Thoracic aorta (tissue), 2 donors: ENCODE measurements around the gene USP10. TPM values are rescaled to one million over a fixed set of nuclear protein-coding genes. Genes with fewer than 3 reads are reported as not detected.

ENCODE experiments used
- ATAC-seq: fragments of 150-250 bp; one replicate; pipeline ENCODE4 v1.8.0; 2017; ENCODE audit warnings: low read depth; ENCODE audit not compliant: insufficient number of reproducible peaks, low FRiP score
- DNase-seq: peaks from one replicate; pipeline ENCODE4 v3.0.0-alpha.2; 2020; ENCODE audit warnings: low spot score
- H3K27ac ChIP-seq, 2 donors: fragments of 200-600 bp; sonication (generic); 1 replicate in 1 of 2; 2 replicates in 1 of 2; pipeline ENCODE4 v1.5.1; 2016; ENCODE audit warnings: mild to moderate bottlenecking in 2 of 2, moderate library complexity in 2 of 2
- H3K27me3 ChIP-seq: fragments of 200-600 bp; sonication (generic); replicated peaks from 2 replicates; pipeline ENCODE4 v1.6.0; 2016; ENCODE audit warnings: mild to moderate bottlenecking; ENCODE audit not compliant: insufficient read depth
- H3K36me3 ChIP-seq: fragments of 200-600 bp; sonication (generic); one replicate; pipeline ENCODE4 v1.5.1; 2016
- H3K4me1 ChIP-seq, 2 donors: fragments of 200-600 bp; sonication (generic); 1 replicate in 1 of 2; 2 replicates in 1 of 2; pipeline versions ENCODE4 v1.5.1 to v1.6.0; 2016; ENCODE audit warnings: low read depth in 2 of 2, mild to moderate bottlenecking in 1 of 2; ENCODE audit not compliant: control insufficient read depth in 1 of 2
- H3K4me3 ChIP-seq: fragments of 200-600 bp; sonication (generic); 2 replicates; pipeline ENCODE4 v1.5.1; 2016; ENCODE audit warnings: mild to moderate bottlenecking
- H3K9me3 ChIP-seq: fragments of 200-600 bp; sonication (generic); 2 replicates; pipeline ENCODE4 v1.5.1; 2016
- CTCF ChIP-seq: fragments of 200-600 bp; sonication (generic); IDR thresholded peaks from one replicate; pipeline ENCODE4 v1.5.1; 2019; ENCODE audit warnings: antibody characterized with exemption
- total RNA-seq, 2 donors: library from RNA; depleted of rRNA; stranded (reverse); fragments of >200 nt; gene quantifications; one replicate each; pipeline versions ENCODE4 v1.1.0 to v1.2.3, GENCODE V29; 2016

USP10 gene
- total RNA-seq, 2 donors from 2014 or later: 36.7 to 85.2 TPM

DNA sequence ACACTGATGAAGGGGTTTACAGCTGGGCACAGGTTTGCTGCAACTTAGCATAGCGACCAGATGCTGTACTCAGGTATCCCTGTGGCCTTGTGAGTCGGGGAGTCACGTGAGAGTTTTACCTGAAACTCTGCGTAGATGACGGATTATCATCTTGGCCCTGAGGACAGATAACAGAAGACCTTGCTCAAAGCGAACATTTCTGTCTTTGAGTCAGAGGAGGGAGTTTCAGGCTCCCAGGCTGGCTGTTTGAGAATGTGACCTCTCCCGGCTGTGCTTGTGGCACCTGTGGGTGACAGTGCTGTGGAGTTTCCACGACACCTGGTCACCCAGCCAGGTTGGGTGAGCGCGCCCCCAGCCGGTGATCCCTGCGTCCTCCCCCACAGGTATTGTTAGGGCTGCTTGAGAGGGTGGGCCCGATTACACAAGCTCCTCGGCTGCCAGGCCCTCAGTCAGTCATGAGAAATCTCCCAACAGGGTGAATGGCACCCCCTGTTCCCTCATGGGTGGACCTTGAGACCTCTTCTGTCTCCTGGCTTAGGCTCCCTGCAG is 75.5 kb downstream of the USP10 start:
- Histone ChIP-seq H3K27ac (no peak overlapping the region), H3K4me1 (no peaks in the 10 kb centered on the region), H3K36me3 (peaks cover 40% of the 10 kb centered on the region), H3K9me3 (no peaks in the 10 kb centered on the region), H3K4me3 (no peak overlapping the region), H3K27me3 (no peaks in the 10 kb centered on the region)
- ATAC-seq (no peak), DNase-seq (no peak)
- TF ChIP-seq CTCF: no peak

- no peak for DNase-seq
- Histone ChIP-seq H3K9me3 (no peaks in the 10 kb centered on the region), H3K4me1 (no peaks in the 10 kb centered on the region), H3K27me3 (no peaks in the 10 kb centered on the region), H3K4me3 (no peak overlapping the region), H3K27ac (no peak overlapping the region), H3K36me3 (peaks cover 37% of the 10 kb centered on the region)
- no peak for TF ChIP-seq CTCF
- no peak for ATAC-seq
Measured at GRCh38 chr16:84777435-84777834, 77.6 kb downstream of the USP10 start.

DNA sequence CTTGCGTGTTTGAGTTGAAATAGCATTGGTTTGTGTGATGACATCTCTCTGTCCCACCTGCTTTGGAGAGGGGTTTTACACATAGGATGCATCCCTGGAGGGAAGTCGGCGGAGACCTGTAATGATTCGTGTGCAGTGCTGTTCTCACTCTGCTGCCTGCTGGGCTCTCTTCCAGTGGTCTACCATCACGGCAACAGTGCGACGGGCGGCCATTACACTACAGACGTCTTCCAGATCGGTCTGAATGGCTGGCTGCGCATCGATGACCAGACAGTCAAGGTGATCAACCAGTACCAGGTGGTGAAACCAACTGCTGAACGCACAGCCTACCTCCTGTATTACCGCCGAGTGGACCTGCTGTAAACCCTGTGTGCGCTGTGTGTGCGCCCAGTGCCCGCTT is 78.9 kb downstream of the USP10 start:
- Histone ChIP-seq H3K4me1 (no peaks in the 10 kb centered on the region), H3K4me3 (no peak overlapping the region), H3K27ac (no peak overlapping the region), H3K9me3 (no peaks in the 10 kb centered on the region), H3K27me3 (no peaks in the 10 kb centered on the region), H3K36me3 (peaks cover 29% of the 10 kb centered on the region)
- ATAC-seq: no peak
- DNase-seq: no peak
- TF ChIP-seq CTCF: no peak

DNA sequence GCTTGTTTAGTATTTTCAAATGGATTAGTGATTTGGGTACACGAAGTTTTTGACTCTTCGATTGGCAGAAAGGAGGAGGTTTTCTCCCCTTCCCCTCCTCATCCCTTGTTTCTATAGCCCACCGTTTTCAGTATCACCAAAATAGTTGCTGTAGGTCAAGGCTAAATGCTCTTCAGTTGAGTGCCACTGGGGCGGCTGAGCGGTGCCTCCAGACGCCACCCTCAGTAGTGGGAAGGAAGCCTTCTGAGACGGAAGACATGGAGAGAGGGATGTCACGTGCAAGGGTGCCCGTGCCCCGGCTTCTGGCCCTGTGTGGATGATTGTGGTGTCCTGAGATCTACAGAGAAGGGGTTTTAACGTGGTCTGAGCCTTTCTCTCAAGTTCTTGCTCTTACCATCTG is 80.3 kb downstream of the USP10 start:
- Histone ChIP-seq H3K27ac (no peak overlapping the region), H3K9me3 (no peaks in the 10 kb centered on the region), H3K4me1 (no peaks in the 10 kb centered on the region), H3K27me3 (no peaks in the 10 kb centered on the region), H3K4me3 (no peak overlapping the region), H3K36me3 (peaks cover 28% of the 10 kb centered on the region)
- DNase-seq (no peak), ATAC-seq (no peak)
- TF ChIP-seq CTCF: no peak

- H3K9me3 ChIP-seq: no peaks in the 10 kb centered on the region
Measured at GRCh38 chr16:84780544-84781376, 81.0 kb downstream of the USP10 start.

More at GRCh38 chr16:84780544-84781376, 81.0 kb downstream of the USP10 start:
- DNase-seq (no peak), ATAC-seq (no peak)
- Histone ChIP-seq H3K4me3 (no peak overlapping the region), H3K27ac (no peak overlapping the region), H3K27me3 (no peaks in the 10 kb centered on the region), H3K36me3 (peaks cover 23% of the 10 kb centered on the region), H3K4me1 (peaks cover 0 to 1% of the 10 kb centered on the region in 2 donors)
- no peak for TF ChIP-seq CTCF
